Progenitor cell of endocrine pancreas (in vitro differentiated cells): ENCODE measurements around the gene BMP8A. TPM values are rescaled to one million over a fixed set of nuclear protein-coding genes. Genes with fewer than 3 reads are reported as not detected.
"Not testable (repeated sequence)": the region's sequence is repeated elsewhere in the genome, so short reads cannot be mapped to it uniquely, and the experiment has no call there.

Experiments
- DNase-seq: peaks from one replicate; pipeline ENCODE4 v3.0.0; 2021; ENCODE audit warnings: low spot score; ENCODE audit not compliant: unreplicated experiment
- H3K27ac Mint-ChIP-seq: 2 replicates; pipeline ENCODE4 v1.8.0; 2021; ENCODE audit warnings: mild to moderate bottlenecking, moderate library complexity, mixed read lengths
- H3K27me3 Mint-ChIP-seq: 2 replicates; pipeline ENCODE4 v1.8.0; 2021; ENCODE audit warnings: mixed read lengths
- H3K36me3 Mint-ChIP-seq: 2 replicates; pipeline ENCODE4 v1.8.0; 2022; ENCODE audit warnings: mixed read lengths; ENCODE audit not compliant: insufficient read depth
- H3K4me1 Mint-ChIP-seq: 2 replicates; pipeline ENCODE4 v1.8.0; 2021; ENCODE audit warnings: low read depth, mixed read lengths
- H3K4me3 Mint-ChIP-seq: 2 replicates; pipeline ENCODE4 v1.8.0; 2021; ENCODE audit warnings: low read depth, mild to moderate bottlenecking, moderate library complexity, mixed read lengths
- H3K9me3 Mint-ChIP-seq: 2 replicates; pipeline ENCODE4 v1.8.0; 2021; ENCODE audit warnings: low read depth, mixed read lengths
- total RNA-seq: library from RNA; stranded (reverse); gene quantifications from 2 replicates; pipeline ENCODE4 v1.2.1, GENCODE V29; 2021
- TF ChIP-seq, protein P1 (sequence below): fragments of 200-600 bp; sonication (generic); IDR thresholded peaks from one replicate; pipeline ENCODE4 v1.5.0; 2021; ENCODE audit warnings: antibody characterized with exemption, mild to moderate bottlenecking; ENCODE audit not compliant: unreplicated experiment

Gene BMP8A
- total RNA-seq, 1 donor from 2014 or later, result 0.67 TPM

DNA sequence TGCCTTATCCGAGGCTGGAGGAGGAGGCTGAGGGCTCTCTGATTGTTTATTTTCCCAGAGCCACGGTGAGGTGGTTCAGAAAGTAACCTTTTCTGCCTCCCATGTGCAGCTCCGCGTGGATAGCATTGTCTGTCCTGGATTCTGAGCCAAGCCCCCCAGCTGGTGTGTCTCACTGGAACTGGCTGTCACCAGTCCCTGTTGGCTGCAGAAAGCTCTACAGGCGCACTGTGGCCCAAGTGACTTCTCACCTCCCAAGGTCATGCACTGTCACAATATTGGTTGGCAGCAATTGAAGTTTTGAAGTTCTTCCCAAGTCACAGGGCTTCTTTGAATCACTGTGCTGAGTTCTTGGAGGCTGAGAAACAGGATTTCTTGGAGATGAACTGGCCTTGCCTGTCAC lies 8.2 kb downstream of the BMP8A start:
- Mint-ChIP-seq H3K4me1 (no peaks in the 10 kb centered on the region), H3K9me3 (peaks cover 2% of the 10 kb centered on the region), H3K36me3 (peaks cover 3% of the 10 kb centered on the region), H3K27ac (peak overlapping the region; percentile 45), H3K4me3 (no peak overlapping the region), H3K27me3 (peaks cover 3% of the 10 kb centered on the region)
- TF ChIP-seq, protein P1, sequence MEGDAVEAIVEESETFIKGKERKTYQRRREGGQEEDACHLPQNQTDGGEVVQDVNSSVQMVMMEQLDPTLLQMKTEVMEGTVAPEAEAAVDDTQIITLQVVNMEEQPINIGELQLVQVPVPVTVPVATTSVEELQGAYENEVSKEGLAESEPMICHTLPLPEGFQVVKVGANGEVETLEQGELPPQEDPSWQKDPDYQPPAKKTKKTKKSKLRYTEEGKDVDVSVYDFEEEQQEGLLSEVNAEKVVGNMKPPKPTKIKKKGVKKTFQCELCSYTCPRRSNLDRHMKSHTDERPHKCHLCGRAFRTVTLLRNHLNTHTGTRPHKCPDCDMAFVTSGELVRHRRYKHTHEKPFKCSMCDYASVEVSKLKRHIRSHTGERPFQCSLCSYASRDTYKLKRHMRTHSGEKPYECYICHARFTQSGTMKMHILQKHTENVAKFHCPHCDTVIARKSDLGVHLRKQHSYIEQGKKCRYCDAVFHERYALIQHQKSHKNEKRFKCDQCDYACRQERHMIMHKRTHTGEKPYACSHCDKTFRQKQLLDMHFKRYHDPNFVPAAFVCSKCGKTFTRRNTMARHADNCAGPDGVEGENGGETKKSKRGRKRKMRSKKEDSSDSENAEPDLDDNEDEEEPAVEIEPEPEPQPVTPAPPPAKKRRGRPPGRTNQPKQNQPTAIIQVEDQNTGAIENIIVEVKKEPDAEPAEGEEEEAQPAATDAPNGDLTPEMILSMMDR, result no peak
- DNase-seq, result no peak

DNA sequence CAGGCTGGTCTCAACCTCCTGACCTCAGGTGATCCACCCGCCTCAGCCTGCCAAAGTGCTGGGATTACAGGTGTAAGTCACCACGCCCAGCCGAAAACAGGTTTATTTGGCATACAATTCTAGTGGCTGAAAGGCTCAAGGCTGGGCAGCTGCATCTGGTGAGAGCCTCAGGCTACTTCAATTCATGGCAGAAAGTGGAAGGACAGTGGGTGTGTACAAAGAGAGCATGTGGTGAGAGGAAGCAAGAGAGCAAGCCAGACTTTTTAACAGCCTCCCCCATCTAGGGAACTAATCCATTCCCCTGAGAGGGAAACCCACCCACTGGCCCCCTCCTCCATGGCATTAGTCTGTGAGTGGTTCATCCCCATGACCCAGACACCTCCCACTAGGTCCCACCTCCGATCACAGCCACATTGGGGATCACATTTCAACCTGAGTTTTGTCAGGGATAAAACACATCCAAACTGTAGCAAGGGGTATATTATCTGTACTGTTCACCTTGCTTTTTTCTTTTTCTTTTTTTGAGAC lies 9.5 kb downstream of the BMP8A start:
- DNase-seq, result no peak
- H3K4me3 Mint-ChIP-seq, result no peak overlapping the region
- H3K4me1 Mint-ChIP-seq, result no peaks in the 10 kb centered on the region
- H3K27ac Mint-ChIP-seq, result no peak overlapping the region
- peaks cover 3% of the 10 kb centered on the region for H3K36me3 Mint-ChIP-seq
- peaks cover 2% of the 10 kb centered on the region for H3K9me3 Mint-ChIP-seq
- peaks cover 3% of the 10 kb centered on the region for H3K27me3 Mint-ChIP-seq
- TF ChIP-seq, protein P1, result no peak

DNA sequence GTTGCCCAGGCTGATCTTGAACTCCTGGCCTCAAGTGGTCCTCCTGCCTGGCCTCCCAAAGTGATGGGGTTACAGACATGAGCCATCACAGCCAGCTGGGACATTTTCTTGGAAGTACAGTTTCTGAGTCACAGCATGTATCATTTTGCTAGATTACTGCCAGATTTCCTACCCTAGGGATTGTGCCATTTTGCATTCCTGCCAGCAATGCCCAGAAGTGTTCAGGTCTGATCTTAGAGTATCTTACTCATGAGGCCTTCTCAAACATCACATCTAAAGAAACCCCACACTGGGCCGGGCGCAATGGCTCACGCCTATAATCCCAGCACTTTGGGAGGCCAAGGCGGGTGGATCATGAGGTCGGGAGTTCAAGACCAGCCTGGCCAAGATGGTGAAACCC lies 10.2 kb downstream of the BMP8A start:
- H3K4me1 Mint-ChIP-seq, result peaks cover 2% of the 10 kb centered on the region
- peaks cover 3% of the 10 kb centered on the region for H3K36me3 Mint-ChIP-seq
- no peak overlapping the region for H3K4me3 Mint-ChIP-seq
- H3K9me3 Mint-ChIP-seq, result peaks cover 2% of the 10 kb centered on the region
- DNase-seq, result no peak
- TF ChIP-seq, protein P1, result no peak
- H3K27ac Mint-ChIP-seq, result no peak overlapping the region
- no peaks in the 10 kb centered on the region for H3K27me3 Mint-ChIP-seq

DNA sequence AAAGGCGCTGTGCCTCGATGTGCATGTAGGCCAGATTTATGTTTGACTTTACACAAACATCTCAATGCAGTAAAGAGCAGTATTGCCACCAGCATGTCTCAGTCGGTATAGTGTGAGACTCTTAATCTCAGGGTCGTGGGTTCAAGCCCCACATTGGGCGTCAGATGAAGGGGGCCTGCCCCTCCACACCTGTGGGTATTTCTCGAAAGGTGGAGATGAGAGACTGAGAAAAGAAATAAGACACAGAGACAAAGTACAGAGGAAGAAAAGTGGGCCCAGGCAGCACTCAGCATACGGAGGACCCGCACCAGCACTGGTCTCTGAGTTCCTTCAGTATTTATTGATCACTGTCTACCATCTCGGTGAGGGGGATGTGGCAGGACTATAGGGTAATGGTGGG lies 13.0 kb downstream of the BMP8A start:
- H3K27me3 Mint-ChIP-seq, result peaks cover 12% of the 10 kb centered on the region
- not testable (repeated sequence) for H3K4me3 Mint-ChIP-seq, H3K9me3 Mint-ChIP-seq, H3K27ac Mint-ChIP-seq, H3K36me3 Mint-ChIP-seq, DNase-seq, H3K4me1 Mint-ChIP-seq

DNA sequence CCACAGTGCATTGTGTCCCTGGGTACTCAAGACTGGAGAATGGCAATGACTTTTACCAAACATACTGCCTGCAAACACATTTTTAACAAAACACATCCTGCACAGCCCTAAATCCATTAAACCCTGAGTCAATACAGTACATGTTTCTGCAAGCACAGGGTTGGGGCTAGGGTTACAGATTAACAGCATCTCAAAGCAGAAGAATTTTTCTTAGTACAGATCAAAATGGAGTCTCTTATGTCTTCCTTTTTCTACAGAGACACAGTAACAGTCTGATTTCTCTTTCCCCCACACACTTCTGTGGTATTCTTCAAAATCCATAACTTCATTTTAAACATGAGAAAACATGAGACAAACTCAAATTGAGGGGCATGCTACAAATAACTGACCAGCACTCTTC lies 13.9 kb downstream of the BMP8A start:
- Mint-ChIP-seq H3K9me3 (peaks cover 2% of the 10 kb centered on the region), H3K27me3 (peaks cover 14% of the 10 kb centered on the region), H3K4me3 (no peak overlapping the region), H3K27ac (no peak overlapping the region), H3K4me1 (peaks cover 6% of the 10 kb centered on the region), H3K36me3 (peaks cover 3% of the 10 kb centered on the region)
- TF ChIP-seq, protein P1, result no peak
- no peak for DNase-seq

DNA sequence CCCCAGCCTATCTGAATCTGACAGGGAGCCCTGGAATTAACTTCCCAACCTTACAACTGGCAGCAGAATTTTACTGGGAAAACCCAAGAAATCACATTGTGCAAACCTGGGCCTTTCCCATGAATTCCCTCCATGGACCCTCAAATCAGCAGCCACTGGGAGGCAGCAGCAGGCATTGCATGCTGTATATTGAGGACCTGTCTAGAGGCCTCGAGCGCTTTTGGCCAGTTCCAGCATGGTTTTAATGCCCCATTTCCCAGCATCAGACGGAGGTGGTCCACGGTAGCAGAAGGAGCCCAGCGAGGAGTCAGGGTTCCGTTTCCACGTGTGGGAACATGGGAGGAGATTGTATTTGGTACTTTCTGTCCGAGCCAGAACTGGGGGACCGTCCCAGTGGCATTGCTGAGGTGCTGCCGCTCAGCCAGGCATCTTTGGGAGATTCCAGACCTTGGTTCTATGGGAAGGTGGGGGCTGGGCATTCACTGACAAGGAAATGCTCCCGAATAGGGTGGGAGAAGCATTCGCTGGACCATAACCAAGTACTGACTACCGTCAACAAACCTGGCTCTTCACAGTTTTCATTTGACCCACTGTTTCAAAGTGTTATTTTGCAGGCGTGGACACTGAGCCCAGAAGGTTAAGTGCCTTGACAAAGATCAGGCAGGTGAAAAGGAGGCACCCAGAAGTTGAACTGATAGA lies 15.9 kb downstream of the BMP8A start:
- Mint-ChIP-seq H3K27ac (no peak overlapping the region), H3K36me3 (peaks cover under 1% of the 10 kb centered on the region), H3K4me3 (no peak overlapping the region), H3K4me1 (peaks cover 6% of the 10 kb centered on the region), H3K27me3 (peaks cover 14% of the 10 kb centered on the region), H3K9me3 (peaks cover 1% of the 10 kb centered on the region)
- no peak for DNase-seq
- TF ChIP-seq, protein P1, result peak; percentile 43
